NCI-H2029 treated with DMSO at 0.1 percent for 48 hours (cell line): ENCODE data around the gene THOC3.
"Not testable (repeated sequence)": the region's sequence is repeated elsewhere in the genome, so short reads cannot be mapped to it uniquely, and the experiment has no call there.

Source experiments
- DNase-seq: peaks from one replicate; lab custom pipeline; 2025; lab: John Stamatoyannopoulos, UW

THOC3 gene, protein sequence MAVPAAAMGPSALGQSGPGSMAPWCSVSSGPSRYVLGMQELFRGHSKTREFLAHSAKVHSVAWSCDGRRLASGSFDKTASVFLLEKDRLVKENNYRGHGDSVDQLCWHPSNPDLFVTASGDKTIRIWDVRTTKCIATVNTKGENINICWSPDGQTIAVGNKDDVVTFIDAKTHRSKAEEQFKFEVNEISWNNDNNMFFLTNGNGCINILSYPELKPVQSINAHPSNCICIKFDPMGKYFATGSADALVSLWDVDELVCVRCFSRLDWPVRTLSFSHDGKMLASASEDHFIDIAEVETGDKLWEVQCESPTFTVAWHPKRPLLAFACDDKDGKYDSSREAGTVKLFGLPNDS

DNA sequence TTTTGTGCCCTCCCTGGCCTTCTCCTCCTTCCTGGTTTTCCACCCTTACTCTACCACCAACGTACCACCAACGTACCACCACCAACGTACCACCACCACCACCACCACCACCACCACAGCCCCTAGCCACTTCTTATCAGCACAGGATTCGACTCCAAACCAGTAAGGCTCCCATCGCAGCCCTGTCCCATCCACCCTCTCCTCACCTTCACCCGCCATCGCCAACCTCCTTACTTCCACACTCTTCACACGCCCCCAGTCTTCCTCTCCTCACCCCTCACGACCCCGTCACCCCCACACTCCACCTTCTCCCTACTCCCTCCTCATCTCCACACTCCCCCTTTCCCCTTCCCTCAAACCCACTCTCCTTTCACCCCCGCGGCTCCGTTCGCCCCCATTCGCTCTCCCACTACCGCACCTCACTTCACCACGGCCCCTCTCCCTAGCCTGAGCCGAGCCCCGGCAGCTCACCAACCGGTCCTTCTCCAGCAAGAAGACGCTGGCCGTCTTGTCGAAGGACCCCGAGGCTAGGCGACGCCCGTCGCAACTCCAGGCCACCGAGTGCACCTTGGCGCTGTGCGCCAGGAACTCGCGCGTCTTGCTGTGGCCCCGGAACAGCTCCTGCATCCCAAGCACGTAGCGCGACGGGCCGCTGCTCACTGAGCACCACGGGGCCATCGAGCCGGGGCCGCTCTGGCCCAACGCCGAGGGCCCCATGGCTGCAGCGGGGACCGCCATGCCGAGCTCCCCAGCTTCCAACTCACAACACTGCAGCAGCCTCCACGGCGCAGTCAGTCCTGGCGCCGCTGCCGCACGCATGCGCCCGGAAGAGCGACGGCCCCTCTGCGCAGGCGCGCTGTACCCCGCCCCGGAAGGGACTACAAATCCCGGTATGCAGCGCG, at the start of gene THOC3:
TSS of gene THOC3 (minus strand) at position 845 of the 902 bp plus-strand sequence. CDS start at position 738, 107 bp downstream.
- not testable (repeated sequence) for DNase-seq

DNA sequence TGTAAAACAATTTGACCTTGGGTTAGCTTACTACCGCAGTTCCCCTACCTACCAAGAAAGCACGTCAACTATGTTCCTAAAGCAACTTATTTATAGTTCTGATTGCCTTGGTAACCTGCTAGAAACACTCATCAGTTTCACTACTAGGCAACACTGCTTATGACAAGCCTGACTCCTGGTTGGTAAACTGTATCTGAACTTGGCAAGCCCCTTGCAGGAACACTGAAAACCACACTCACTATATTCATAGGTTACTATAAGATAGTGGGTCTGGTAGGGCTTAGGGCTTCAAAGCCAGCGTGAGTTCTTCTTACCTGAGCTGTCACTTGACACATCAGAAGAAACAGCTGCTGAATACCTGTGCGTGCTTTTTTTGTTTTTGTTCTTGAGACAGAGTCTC, 49.2 kb upstream of the THOC3 start:
- DNase-seq: not testable (repeated sequence)

DNA sequence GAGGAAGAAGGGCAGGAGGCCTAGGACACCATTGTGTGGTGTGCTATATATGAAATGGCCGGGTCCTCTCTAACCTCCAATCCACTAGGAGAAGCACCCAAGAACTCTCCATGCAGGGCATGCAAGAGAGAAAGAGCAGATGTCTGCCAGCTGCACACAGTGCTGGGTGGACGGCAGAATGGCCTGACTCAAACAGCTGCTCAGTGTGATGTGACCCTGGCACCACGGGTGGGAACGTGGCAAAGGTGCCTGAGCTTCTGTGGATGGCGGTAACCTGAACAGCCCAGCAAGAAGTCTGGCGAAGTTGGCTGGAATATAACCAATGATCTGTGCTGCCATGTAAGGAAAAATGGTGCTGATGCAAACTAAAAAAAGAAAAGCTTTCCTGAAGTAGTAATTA, 46.2 kb upstream of the THOC3 start:
- not testable (repeated sequence) for DNase-seq

DNA sequence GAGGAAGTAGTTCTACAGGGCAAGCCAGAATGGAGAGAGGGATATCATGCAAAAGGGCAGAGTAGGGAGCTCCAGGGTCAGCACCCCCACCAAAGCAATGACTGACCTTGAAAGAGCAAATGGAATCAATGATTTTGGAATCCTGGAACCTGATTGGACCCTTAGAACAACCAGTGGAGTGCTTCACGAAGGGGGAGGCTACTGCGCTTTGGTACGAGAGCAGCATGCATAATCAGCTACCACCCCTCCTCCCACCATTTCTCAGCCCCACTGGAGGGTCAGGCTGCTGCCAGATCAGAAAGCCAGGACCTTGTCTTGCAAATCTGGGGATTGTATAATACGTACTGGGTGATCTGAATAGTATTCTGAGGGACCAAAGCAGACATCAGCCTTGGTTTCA, 43.0 kb upstream of the THOC3 start:
- not testable (repeated sequence) for DNase-seq

DNA sequence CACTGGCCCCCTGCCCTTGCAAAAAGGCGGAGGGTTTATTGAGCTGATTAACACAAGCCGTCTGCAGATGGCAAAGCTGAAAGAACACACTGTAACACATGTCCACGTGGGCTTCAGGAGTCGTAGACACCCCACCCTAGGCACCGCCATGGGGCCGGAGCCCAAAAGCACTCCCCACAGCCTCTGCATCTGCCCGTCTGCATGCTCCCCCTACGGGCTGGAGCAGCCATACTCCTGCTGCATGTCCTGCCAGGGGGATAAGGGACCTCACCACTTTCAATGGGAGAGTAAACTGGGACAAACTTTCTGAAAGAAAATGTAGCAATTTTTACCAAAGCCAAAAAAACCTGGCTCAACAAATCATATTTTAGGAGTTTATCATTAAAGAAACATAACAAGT, 42.1 kb upstream of the THOC3 start:
- not testable (repeated sequence) for DNase-seq

DNA sequence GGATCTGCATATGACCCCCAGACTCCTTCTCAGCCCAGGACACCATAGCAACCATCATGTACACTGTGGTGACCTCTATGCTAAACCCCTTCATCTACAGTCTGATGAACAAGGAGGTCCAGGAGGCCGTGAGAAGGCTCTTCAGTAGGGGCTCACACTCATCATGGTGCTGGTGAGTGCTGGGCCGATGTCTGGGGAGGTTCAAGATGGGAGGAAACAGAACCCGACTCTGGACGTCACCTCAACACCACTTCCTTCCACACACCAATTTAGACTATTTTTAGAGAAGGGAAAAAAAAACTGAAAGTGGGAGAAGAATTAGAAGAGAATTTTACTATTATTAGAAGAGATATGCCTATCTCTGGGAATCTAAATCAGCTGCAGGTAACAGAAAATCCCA, 39.1 kb upstream of the THOC3 start:
- not testable (repeated sequence) for DNase-seq

DNA sequence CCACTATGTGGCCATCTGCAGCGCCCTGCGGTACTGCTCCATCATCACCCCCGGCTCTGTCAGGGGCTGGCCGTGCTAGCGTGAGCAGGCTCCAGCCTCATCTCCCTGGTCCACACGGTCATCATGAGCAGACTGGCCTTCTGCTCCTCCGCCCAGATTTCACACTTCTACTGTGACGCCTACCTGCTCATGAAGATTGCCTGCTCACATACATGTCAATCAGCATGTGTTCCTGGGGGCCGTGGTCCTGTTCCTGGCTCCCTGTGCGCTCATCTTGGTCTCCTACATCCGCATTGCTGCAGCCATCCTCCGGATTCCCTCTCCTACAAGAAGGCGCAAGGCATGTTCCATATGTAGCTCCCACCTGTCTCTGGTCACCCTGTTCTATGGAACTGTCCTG, 38.7 kb upstream of the THOC3 start:
- DNase-seq: not testable (repeated sequence)

DNA sequence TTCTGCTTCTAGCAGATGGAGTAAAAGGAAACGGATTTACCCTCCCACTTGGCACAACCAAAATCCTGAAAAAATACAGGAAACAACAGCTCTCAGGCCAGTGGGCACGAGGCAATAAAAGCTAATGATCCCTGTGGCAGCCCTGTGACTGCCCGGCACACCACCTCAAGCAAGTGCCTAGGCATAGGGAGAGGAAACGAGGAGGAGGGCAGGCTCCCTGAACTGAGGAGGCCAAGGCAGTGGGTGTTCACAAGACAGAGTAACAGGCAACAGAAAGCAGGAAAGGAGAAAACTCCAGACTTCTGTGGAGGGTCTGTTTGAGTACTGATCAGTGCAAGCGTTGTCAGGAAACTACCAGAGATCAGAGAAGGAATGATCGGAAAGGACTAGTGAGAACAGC, 29.9 kb upstream of the THOC3 start:
- DNase-seq: not testable (repeated sequence)

DNA sequence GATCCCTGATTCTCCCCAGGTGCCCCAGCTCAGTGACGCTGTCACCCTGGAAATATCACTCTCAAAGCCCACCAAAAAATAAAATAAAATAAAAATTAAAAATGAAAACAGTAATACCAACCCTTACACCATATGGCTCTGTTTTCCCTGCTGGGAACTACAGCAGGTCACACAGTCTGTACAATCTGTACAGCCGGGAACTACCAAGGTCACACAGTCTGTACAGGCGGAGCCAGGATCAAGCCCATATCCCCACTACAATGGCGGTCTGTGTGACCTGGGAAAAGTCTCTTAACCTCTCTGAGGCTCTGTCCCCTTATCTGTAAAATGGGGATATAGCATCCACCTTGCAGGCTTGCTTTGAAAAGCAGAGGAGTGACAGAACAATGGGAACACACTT, 29.4 kb upstream of the THOC3 start:
- DNase-seq: not testable (repeated sequence)

DNA sequence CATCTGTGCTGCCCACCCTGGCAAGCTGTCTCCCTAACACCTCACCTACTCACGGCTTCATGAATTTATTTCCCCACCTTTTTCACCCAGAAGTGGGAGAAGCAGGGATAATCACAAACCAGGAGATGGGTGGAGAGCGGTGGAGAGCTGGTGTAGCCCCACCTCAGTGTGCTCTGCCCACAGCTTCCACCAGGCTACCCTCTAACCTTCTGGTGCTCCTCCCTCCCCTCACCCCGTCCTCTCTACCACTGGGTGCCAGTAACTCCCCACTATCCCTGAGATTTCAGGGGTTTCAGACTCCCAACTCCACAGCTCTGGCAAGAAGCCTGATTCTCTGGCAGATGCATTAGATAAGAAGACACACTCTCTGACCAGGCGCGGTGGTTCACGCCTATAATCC, 28.7 kb upstream of the THOC3 start:
- DNase-seq: not testable (repeated sequence)

DNA sequence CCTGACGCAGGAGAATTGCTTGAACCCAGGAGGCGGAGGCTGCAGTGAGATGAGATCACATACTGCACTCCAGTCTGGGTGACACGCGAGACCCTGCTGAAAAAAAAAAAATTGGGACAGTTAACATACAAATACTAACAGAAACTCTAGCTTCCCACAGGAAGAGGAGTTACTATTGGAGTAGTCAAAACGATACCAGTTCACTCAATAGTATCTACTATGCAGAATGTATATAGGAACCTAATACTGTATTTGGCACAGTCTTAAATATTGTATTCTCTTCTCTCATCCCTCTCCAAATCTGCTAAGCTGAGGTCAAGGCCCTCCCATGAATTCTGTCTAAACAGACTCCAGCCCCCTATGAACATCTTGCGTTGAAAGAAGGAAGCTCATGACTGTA, 27.4 kb upstream of the THOC3 start:
- DNase-seq: not testable (repeated sequence)

DNA sequence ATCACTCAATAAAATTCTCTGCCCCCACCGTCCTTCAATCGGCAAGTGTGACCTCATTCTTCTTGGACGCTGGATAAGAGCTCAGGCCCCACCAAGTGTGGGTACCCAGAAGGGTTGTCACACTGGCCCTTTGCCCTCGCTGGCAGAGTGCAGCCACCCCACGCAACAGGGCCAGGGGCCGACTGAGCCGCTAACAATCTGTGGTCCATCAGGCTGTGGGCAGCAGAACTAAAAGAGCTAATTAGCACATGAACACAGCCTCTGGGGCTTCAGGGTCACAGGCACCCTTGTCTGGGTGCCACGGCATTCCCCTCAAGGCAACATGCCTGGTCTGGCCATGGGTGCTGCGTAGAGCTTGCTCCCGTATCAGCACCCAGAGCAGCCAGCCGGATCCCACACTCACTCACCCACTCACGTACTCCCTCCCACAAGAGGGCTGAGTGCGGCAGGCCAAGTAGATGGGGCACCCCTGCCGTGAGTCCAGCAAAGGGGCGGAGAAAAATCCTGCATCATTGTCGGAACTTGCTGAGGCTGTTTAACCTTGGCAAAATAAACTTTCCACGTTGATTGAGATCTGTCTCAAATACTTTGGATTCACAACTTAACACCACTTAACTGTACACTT, 11.4 kb upstream of the THOC3 start:
- DNase-seq: not testable (repeated sequence)

DNA sequence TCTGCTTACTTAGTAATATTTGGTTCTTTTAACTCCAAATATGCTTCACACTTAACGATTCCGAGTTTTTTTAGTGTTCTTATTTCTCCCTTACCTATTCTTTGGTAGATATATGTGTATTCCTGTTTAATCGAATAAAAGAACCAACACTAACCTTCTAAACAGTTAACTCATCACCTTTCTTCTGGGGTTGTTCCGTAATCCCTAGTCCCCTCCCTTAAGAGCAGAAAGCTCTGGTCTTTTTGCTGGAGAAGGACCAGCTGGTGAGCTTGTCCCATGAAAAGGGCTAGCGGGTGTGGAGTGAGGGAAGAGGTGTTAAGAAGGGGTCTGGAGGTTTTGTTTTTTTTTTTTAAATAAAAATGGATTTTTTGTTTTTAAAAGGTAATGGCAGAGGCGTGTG, 266 bp upstream of the THOC3 start:
- not testable (repeated sequence) for DNase-seq

DNA sequence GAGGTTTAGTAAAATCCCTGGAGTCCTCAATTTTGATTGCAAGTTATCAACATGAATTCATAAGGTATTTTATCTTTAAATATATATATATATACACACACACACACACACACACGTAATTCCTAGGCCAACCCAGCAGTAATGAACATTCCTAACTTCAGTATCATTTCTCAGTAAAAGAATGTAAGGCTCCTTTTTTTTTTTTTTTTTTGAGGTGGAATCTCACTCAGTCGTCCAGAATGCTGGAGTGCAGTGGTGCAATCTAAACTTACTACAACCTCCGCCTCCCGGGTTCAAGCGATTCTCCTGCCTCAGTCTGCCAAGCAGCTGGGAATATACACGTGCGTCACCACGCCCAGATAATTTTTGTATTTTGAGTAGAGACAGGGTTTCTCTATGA, 5.8 kb downstream of the THOC3 start:
- not testable (repeated sequence) for DNase-seq

DNA sequence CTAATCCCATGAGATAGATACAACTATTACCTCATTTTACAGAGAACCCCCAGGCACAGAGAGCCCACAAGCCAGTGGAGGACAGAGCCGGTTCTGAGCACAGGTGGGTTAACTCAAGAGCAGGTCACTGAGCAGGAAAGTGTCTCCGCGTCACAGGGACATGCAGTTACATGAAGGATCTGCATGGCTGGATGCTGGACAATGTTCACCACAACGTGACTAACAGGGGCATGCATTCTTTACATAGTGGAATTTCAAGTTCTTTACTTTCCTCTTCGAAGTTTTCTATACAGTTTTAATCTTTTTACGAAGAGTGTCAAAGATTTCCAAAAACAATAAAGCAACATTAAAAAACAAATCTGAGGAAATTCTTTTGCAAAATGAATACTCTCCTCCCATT, 7.9 kb downstream of the THOC3 start:
- not testable (repeated sequence) for DNase-seq

DNA sequence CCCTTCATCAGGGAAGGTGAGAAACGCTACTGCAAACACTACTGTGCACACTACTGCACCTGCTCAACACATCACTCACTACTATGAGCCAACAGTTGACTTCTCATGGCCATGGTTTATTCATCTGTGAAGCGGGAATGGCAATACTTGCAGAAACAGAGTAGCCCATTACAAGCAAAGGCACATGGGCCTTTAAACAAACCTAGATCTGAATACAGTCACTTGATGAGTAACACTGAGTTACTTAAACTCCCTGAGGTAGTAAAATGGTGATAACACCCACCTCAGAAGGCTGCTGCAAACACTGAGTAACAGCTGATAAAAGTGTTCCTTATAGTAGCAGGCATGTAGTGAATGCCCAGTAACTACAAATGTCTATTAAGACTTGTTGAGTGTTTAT, 9.6 kb downstream of the THOC3 start:
- DNase-seq: not testable (repeated sequence)

DNA sequence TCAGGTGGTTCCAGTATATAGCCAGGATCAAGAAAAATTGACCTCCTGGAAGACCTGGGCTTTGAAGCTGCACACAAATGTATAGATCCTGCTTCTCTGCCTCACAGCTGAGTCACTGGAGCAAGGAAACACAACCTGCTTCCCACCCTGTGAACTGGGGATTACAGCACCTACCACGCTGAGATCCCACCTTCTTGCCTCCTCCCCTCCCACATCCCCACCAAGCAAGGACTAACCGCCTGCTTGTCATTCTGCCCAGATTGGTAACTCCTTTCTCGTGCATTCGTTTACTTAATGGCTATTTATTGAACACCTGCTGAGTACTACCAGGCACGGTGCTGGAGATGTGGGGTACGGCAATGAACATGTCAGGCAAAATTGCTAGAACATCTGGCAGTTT, 14.0 kb downstream of the THOC3 start:
- not testable (repeated sequence) for DNase-seq

DNA sequence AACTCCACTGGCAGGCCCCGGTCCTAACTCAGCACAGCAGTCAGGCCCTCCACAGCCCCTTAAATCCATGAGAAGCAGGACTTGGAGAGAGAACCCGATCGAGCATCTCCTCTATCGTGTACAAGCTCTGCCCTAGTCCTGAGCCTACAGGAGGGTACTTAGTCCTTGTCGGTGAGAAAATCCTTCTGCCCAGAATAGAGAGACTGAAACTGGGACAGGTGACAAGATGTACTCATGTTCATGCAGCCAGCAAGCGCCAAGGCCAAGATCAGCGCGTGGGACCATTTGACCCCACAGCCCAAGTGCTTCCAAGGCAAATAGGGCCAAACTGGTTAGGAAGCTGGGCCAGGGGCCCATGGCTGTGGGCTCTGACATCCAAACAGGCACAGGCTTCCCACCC, 15.3 kb downstream of the THOC3 start:
- DNase-seq: not testable (repeated sequence)

DNA sequence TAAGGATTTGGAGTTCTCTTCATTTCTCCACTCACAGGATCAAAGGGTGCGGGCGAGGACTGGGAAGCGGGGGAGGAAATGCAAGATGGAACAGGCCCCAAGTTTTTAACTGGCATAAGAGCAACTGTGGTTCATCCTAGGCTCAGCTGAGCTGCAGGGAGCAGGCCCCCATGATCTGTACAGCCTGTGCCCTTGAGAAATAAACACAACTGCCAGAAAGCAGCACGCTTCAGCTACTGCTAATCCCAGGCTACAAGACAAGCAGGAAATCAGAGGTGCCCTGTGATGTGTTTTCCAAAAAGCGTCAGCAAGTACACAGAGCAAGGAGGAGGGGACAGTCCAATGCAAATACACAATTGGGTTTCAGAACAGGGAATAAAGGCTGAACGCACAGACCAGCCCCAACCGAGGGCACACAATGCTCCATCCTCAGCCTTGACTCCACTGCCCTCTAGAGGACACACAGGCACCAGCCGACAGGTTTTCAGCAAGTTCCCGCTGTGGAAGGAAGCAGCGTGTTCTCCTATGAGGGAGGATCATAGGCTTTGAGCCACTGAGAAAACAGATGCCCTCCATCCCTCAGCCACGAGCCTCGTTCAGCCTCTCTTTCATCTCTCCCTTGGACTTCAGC, 16.7 kb downstream of the THOC3 start:
- not testable (repeated sequence) for DNase-seq

DNA sequence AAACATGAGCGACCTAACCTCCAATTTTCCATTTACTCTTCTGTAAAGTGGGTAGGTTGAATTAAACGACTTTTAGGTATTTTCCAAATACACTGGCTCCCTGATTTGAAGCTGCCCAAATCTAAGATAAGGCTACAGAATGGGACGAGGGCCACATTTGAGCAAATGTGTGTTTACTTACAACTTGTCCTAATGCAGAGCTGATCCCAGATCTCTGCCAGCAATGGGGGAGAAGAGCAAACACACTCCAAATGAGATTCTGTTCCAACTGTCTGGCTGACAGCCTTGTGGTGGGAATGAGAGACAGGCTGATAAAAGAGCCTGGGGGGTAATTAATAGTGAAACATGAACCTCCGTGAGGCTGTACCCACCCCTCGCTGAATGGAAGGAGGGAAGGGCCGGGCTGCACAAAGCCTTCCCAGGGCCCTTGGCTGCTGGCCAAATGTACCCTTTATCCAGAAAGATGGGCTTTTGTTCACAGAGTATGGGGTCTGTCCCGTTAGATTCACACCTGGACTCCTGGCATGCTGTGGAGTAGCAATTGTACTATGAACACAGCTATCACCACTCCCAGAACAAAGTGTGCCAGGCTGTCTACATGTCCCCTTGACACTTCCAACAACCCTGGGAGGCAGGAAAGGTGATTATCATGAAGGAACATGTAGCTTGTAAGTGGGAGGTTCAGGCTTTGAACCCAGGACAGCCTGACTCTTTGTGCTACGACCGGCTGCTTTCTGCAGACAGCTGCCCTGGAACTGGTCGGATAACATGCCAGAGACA, 19.6 kb downstream of the THOC3 start:
- DNase-seq: not testable (repeated sequence)

DNA sequence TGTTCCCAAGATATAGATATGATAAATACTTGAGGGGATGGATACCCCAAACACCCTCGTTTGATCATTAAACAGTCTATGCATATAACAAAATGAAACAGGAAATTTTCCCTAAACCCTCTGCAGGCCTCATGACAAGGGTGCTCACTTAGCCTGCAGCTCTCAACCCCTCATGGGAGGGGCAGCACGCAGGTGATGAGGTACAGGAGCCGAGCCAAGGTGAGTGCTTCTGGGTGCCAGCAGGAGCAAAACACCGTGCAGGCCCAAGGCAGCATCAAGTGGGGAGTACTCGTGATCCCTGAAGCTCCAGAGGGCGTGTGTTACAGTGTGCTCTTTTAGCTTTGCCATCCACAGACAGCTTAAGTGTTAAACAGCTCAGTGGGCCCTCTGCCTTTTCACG, 24.9 kb downstream of the THOC3 start:
- DNase-seq: not testable (repeated sequence)
